Measurements from ENCODE around the gene MT1X. TPM values are rescaled to one million over a fixed set of nuclear protein-coding genes. Genes with fewer than 3 reads are reported as not detected.
A peak's percentile ranks its signal among the peaks of the same experiment; 100 is the strongest.
"Not testable (repeated sequence)": the region's sequence is repeated elsewhere in the genome, so short reads cannot be mapped to it uniquely, and the experiment has no call there.

MT1X gene
- total RNA-seq, 1 donor from 2014 or later = 33.0 TPM

DNA sequence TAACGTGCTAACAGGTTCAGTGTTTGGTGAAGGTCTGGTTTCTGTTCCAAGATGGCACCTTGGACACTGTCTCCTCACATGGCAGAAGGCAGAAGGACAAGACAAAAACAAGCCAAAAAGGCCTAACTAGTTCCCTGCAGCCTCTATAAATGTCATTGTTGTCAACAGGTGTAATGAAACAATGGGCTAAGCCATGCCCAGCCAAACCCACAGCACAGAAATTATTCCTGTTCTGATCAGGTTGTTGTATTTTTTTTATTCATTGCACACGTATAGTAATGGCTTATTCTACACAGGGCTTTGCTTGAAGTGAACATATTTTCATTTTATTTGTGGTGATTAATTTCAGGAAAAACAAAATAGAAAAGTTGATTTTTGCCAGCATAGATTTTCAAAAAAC, 31.5 kb downstream of the MT1X start:
- no peak for DNase-seq

DNA sequence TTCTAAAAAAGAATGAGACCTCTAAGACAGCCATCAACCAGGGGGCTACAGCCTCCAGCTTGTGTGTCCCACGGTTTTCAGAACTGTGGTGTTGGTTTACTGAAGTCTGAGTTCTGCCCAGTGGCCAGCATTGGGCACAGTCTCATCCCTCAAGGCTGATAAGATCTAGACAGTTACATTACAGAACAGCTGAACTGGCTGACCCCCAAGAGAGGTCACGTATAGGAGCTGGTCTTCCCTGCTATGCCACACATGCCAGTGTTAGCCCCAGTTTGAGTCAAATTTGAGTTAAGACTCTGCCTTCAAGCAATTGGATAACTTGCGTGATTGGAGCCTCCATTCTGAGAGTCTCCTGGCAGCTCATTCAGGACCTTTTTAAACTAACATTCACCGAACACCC, 32.9 kb downstream of the MT1X start:
- DNase-seq = no peak

DNA sequence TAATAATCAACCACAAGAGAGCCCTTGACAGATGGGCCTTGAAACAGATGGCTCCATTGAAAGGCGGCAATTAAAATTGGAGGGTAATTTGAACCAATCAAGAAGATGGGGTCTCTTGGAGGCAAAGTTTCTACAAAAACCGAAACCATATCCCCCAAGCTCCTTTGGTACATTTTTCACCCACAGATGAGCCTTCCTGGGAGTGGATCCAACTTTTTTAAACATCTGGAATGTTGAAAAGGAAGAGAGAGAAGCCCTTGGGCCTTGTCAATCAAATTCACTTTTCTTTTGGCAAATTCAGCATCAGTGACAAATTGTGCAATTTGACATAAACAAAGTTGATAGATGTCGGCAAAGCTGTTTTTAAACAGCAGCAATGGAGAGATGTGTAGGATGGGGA, 34.5 kb downstream of the MT1X start:
- peak; percentile 44 for DNase-seq

DNA sequence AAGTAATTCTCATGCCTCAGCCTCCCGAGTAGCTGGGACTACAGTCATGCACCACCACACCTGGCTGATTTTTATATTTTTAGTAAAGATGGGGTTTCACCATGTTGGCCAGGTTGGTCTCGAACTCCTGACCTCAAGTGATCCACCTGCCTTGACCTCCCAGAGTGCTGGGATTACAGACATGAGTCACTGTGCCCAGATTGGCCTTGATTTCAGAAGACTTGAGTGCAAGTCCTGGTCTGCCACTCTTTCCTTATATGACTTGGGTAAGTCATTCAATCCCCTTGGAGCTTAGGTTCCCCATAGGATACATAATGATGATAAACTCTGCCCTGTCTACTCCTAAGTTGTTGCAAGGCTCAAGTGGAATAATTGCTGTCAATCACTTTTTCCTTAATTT, 35.3 kb downstream of the MT1X start:
- not testable (repeated sequence) for DNase-seq

DNA sequence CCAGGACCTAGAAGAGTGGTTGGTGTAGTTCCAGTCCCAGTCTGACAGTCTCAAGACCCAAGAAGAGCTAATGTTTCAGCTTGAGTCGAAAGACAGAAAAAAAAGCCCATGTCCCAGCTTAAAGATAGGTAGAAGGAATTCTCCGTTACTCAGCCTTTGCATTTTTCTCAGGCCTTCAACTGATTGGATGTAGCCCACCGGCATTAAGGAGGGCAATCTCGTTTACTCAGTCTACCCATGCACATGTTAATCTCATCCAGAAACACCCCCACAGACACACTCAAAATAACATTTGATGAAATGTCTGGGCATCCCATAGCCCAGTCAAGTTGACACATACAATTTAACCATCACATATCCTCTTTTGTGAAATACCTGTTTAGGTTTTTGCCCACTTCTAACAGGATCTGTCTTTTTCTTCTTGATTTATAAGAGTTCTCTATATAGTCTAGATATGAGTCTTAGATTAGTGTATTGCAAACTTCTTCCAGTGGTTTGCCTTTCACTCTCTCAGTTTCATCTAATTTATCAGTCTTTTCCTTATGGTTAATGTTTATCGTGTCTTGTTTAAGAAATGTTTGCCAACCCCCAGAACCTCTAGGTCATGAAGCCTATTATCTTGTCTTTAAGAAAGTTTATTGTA, 40.1 kb downstream of the MT1X start:
- no peak for DNase-seq

DNA sequence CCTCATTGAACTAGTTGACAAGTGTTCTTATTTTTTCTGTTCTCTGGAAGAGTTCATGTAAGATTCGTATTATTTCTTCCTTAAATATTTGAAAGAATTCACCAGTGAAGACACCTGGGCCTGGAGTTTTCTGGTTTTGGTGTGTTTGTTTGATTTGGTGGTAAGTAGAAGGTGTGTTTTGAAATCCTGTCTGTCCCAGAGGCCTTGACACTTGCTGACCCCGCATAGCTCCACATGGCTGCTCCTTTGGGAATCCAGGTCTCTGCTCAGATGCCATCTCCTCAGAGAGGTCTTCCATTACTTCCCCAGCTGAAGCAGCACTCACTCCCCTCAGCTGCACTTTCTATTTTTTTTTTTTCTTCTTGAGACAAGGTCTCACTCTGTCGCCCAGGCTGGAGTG, 41.9 kb downstream of the MT1X start:
- no peak for DNase-seq

DNA sequence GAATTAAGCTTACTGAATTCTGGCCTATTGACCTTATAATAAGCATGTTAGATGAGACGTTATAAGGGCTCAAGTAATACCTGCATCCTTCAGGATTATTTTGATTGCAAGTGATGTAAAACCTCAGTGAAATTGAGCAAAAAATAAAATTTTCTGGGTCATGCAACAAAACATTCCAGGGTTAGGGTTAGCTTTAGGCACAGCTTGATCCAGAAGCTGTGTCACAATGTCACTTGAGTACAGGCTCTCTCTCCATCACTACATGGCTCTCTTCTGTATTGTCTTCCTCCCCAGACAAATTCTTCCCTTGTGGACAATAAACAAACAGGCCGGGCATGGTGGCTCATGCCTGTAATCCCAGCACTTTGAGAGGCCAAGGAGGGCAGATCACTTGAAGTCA, 44.0 kb downstream of the MT1X start:
- DNase-seq = no peak

DNA sequence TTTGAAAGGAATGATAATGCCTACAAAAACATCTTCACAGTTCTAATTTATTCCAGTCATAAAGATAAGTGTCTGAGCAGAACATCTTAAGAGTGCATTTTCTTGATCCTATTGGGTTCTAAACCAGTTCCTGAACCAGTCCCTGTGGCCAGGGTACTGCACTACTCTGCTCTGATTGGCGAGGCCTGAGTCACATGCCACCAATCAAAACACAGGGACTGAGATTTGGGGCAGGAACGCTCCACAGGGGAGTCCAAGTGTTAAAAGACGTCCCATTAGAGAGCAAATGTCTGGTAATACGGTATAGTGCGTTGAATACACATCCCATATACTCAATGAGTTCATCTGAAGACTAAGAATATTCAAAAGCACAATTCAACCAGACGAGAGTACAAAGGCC, 44.7 kb downstream of the MT1X start:
- no peak for DNase-seq

DNA sequence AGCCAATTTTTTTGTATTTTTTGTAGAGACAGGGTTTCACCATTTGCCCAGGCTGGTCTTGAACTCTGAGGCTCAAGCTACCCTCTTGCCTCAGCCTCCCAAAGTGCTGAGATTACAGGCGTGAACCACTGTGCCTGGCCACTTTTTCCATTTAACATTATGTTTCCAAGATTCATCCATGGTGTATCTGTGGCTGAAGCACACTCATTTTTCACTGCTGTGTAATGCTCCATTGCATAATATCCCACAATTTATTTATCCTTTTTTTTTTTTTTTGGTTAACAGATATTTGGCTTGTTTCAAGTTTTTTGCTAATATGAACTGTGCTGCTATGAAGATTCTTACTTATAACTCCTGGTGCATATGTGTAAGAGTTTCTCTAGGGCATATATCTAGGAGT, 45.8 kb downstream of the MT1X start:
- DNase-seq = no peak

DNA sequence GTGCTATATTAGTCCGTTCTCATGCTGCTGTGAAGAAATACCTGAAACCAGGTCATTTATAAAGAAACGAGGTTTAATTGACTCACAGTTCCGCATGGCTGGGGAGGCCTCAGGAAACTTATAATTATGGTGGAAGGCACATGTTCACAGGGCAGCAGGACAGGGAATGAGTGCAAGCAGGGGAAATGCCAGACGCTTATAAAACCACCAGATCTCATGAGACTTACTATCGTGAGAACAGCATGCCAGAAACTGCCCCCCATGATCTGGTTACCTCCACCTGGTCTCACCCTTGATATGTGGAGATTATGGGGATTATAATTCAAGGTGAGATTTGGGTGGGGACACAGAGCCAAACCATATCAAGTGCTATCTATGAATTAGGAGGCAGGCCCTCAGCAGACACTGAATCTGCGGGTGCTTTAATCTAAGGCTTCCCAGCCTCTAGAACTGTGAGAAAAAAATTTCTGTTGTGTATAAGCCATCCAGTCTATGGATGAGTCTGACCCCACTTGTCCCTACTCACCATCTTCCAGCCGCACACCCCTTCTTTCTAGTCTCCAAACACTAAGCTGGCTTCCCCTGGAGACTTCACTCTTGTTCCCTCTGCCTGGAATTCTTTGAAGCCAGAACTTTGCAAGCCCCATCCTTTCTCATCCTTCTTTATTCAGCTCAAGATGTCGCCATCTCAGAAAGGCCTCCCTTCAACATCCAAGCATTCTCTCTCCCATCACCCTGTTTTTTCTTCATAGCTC, 46.9 kb downstream of the MT1X start:
- DNase-seq = no peak

DNA sequence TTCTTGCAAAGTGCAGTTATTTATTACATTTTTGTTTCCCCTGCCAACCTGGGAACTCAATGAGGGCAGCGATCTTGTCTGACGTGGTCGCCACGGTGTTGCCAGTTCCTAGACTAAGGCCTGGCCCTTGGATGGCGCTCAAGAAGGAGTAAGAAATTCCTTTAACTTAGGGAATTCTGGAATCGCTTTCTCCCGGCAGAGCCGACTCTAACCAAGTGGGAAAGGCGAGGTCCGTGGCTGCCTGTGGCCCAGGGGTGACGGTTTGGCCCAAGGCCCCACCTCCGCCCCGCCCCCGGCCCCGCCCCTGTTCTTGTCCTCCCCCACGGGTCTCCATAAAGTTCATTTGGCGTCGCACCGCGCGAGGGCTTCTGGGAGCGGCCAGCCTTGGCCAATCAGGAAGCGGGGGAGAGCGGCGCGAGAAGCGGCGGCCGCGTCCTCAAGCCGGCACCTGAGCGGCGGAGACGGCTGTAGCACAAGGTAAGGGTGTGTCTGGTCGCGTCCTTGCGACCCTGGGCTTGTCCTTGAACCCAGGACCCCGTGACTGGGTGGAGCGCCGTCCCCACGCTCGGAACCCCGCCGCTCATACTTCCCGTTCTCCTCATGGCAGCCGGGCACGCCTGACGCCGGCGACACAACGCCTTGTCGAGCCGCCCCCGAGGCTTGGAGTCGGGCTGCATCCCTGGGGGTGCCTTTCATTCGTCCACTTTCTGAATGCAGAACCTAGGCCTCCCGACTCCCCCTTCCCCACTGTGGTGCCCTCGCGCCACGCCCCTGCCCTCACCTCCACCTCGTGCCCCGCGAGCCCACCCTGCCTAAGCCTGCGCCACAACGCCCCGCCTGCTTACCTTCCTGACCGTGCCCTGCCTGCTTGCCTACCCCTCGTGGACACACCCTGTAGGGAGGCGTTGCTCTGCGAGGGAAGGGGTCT, 47.7 kb downstream of the MT1X start, which contains the start of gene NUP93:
NUP93 (plus strand) TSS at position 395 of the 928 bp plus-strand sequence. CDS start 18,119 bp downstream, outside the sequence.
- DNase-seq = peak; percentile 86

DNA sequence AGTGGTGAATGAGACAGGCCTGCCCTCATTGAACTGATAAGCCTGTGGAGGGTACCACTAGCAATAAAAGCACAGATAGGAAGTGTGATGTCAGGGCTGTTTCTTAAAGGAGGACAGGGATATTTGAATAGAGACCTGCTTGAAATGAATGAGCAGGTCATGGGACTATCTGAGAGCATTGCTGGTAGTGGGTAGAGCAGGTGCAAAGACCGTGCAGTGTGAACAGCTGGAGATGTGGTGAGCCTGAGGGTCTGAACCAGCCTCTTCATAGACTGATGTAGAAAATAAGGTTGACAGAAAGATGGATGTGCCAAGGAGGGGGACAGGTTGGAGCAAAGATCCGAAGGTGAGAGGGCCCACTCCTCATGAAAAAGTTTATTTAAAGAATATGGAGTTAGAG, 50.1 kb downstream of the MT1X start:
- no peak for DNase-seq

DNA sequence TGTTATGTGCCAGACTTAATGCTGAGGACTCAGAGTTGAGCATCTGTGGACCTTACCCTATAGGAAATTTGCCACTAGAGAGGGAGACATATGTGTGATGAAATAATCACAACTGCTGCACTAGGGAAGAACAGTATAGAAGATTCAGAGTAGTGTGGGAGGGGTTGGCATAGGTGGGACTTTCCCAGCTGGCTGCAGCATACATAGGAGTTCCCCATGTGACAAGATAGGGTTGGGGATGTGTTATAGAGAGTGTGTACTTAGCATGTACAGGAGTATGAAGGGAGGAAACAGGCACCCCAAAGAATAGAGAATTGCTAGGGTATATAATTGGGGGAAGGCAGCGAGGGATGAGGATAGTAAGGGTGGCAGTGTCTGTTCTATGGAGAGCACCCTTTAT, 50.6 kb downstream of the MT1X start:
- DNase-seq = no peak

Other genes starting within 250 kb of the MT1X start
- 78.3 TPM for gene NUDT21, start 231.1 kb upstream of the MT1X start, total RNA-seq
- gene OGFOD1, start 230.9 kb upstream of the MT1X start, total RNA-seq = 46.6 TPM
- 60.5 TPM for gene BBS2, start 162.4 kb upstream of the MT1X start, total RNA-seq
- 76.2 TPM for gene MT4, start 117.4 kb upstream of the MT1X start, total RNA-seq
- gene MT3, start 92.9 kb upstream of the MT1X start, total RNA-seq = not detected
- 10.7 TPM for gene MT2A, start 73.9 kb upstream of the MT1X start, total RNA-seq
- gene MT1E, start 56.7 kb upstream of the MT1X start, total RNA-seq = 13.8 TPM
- gene MT1M, start 49.8 kb upstream of the MT1X start, total RNA-seq = 1.5 TPM
- 1.4 TPM for gene MT1A, start 43.8 kb upstream of the MT1X start, total RNA-seq
- gene MT1B, start 30.6 kb upstream of the MT1X start, total RNA-seq = not detected
- gene MT1F, start 24.5 kb upstream of the MT1X start, total RNA-seq = 0.49 TPM
- 1.8 TPM for gene MT1G, start 14.4 kb upstream of the MT1X start, total RNA-seq
- not detected for gene MT1H, start 12.7 kb upstream of the MT1X start, total RNA-seq
- 41.8 TPM for gene NUP93, start 47.7 kb downstream of the MT1X start, total RNA-seq
- not detected for gene SLC12A3, start 182.7 kb downstream of the MT1X start, total RNA-seq
- 103 TPM for gene HERPUD1, start 249.7 kb downstream of the MT1X start, total RNA-seq